Trophoblast cell (in vitro differentiated cells and primary cell): Measurements from ENCODE around the gene PARN.

Experiments
- DNase-seq, 2 donors: peaks; one replicate each; pipeline ENCODE4 v3.0.0-alpha.2; 2016
- H2AFZ ChIP-seq: 2 replicates; pipeline ENCODE4 v1.6.1; 2013; ENCODE audit warnings: low read length, moderate library complexity, mild to moderate bottlenecking; ENCODE audit not compliant: insufficient read depth, poor library complexity
- H2AK5ac ChIP-seq: 2 replicates; pipeline ENCODE4 v1.6.1; 2013; ENCODE audit warnings: mild to moderate bottlenecking, low read length
- H2BK120ac ChIP-seq: 2 replicates; pipeline ENCODE4 v1.6.1; 2013; ENCODE audit warnings: low read length, mild to moderate bottlenecking, moderate library complexity; ENCODE audit not compliant: insufficient read depth, poor library complexity
- H2BK12ac ChIP-seq: 2 replicates; pipeline ENCODE4 v1.6.1; 2013; ENCODE audit warnings: mild to moderate bottlenecking, low read length, moderate library complexity
- H2BK5ac ChIP-seq: 2 replicates; pipeline ENCODE4 v1.6.1; 2013; ENCODE audit warnings: low read length, low read depth, moderate library complexity, mild to moderate bottlenecking; ENCODE audit not compliant: poor library complexity
- H3K14ac ChIP-seq: 2 replicates; pipeline ENCODE4 v1.6.1; 2013; ENCODE audit warnings: mild to moderate bottlenecking, low read length
- H3K18ac ChIP-seq: 2 replicates; pipeline ENCODE4 v1.6.1; 2013; ENCODE audit warnings: mild to moderate bottlenecking, low read length
- H3K23ac ChIP-seq: 2 replicates; pipeline ENCODE4 v1.6.1; 2013; ENCODE audit warnings: low read length
- H3K27ac ChIP-seq: 2 replicates; pipeline ENCODE4 v1.5.1; 2013; ENCODE audit warnings: low read depth, mild to moderate bottlenecking, inconsistent platforms, low read length, moderate library complexity
- H3K27me3 ChIP-seq: 2 replicates; pipeline ENCODE4 v1.6.1; 2013; ENCODE audit warnings: inconsistent platforms, mild to moderate bottlenecking, low read length, moderate library complexity; ENCODE audit not compliant: insufficient read depth
- H3K36me3 ChIP-seq, 2 experiments: 1 replicate in 1 of 2; 2 replicates in 1 of 2; pipeline ENCODE4 v1.6.1; 2013; ENCODE audit warnings: low read length in 2 of 2, mild to moderate bottlenecking in 2 of 2, moderate library complexity in 1 of 2; ENCODE audit not compliant: insufficient read depth in 2 of 2, control insufficient read depth in 1 of 2
- H3K4ac ChIP-seq: 2 replicates; pipeline ENCODE4 v1.6.1; 2013; ENCODE audit warnings: low read depth, mild to moderate bottlenecking, low read length, moderate library complexity
- H3K4me1 ChIP-seq, 2 experiments: 1 replicate in 1 of 2; 2 replicates in 1 of 2; pipeline ENCODE4 v1.6.1; 2013; ENCODE audit warnings: low read length in 2 of 2, mild to moderate bottlenecking in 2 of 2, moderate library complexity in 1 of 2; ENCODE audit not compliant: insufficient read depth in 2 of 2, control insufficient read depth in 1 of 2
- H3K4me2 ChIP-seq: 2 replicates; pipeline ENCODE4 v1.6.1; 2013; ENCODE audit warnings: inconsistent platforms, mild to moderate bottlenecking, low read length, moderate library complexity
- H3K4me3 ChIP-seq: 2 replicates; pipeline ENCODE4 v1.5.1; 2013; ENCODE audit warnings: mild to moderate bottlenecking, low read depth, low read length, inconsistent platforms
- H3K79me1 ChIP-seq: one replicate; pipeline ENCODE4 v1.6.1; 2013; ENCODE audit warnings: low read length
- H3K79me2 ChIP-seq: 2 replicates; pipeline ENCODE4 v1.6.1; 2013; ENCODE audit warnings: low read length, mild to moderate bottlenecking; ENCODE audit not compliant: control insufficient read depth, insufficient read depth, poor library complexity
- H3K9ac ChIP-seq: 2 replicates; pipeline ENCODE4 v1.6.1; 2013; ENCODE audit warnings: mild to moderate bottlenecking, low read length
- H3K9me3 ChIP-seq: 2 replicates; pipeline ENCODE4 v1.6.1; 2013; ENCODE audit warnings: low read depth, mild to moderate bottlenecking, control low read depth, inconsistent platforms, low read length; ENCODE audit not compliant: insufficient read depth
- H4K12ac ChIP-seq: 2 replicates; pipeline ENCODE4 v1.6.1; 2013; ENCODE audit warnings: low read depth, mild to moderate bottlenecking, low read length, moderate library complexity
- H4K8ac ChIP-seq: 2 replicates; pipeline ENCODE4 v1.6.1; 2013; ENCODE audit warnings: low read depth, mild to moderate bottlenecking, low read length, moderate library complexity
- H4K91ac ChIP-seq: one replicate; pipeline ENCODE4 v1.6.1; 2013; ENCODE audit warnings: low read depth, mild to moderate bottlenecking, low read length, moderate library complexity
- WGBS: extraction: QIAGEN DNeasy Blood & Tissue Kit; methylation state at CpG from one replicate; pipeline ENCODE4 v1.1.7; 2013; ENCODE audit warnings: missing lambda C conversion rate; ENCODE audit not compliant: insufficient read length, insufficient coverage; ENCODE audit errors: extremely low coverage; 5-methylcytosine and 5-hydroxymethylcytosine counted together

PARN gene

DNA sequence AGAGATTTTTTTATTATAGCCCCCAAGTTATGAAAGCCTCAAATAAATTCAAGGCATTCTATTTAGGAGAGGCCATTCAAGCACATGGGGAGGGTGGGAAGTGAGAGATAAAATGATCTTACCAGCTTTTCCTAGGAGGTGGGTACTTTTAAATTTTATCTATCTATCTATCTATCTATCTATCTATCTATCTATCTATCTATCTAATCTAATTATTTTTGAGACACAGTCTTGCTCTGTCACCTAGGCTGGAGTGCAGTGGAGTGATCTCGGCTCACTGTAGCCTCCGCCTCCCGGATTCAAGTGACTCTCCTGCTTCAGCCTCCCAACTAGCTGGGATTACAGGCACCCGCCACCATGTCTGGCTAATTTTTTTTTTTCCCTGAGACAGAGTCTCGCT lies 182.3 kb downstream of the PARN start:
- no peak overlapping the region for H3K4ac ChIP-seq
- H3K4me1 ChIP-seq, result no peaks in the 10 kb centered on the region
- H3K9me3 ChIP-seq, result no peaks in the 10 kb centered on the region
- no peak overlapping the region for H4K12ac ChIP-seq
- no peak overlapping the region for H2BK120ac ChIP-seq
- no peak overlapping the region for H4K91ac ChIP-seq
- no peaks in the 10 kb centered on the region for H3K36me3 ChIP-seq
- no peak overlapping the region for H2BK5ac ChIP-seq
- DNase-seq, result no peak
- no peak overlapping the region for H3K4me2 ChIP-seq
- H2AFZ ChIP-seq, result no peak overlapping the region
- no CpG with 5 or more reads among the region's 5 CpGs for WGBS
- no peak overlapping the region for H3K23ac ChIP-seq
- H3K18ac ChIP-seq, result no peak overlapping the region
- H3K27me3 ChIP-seq, result no peaks in the 10 kb centered on the region
- H3K79me2 ChIP-seq, result no peaks in the 10 kb centered on the region
- H3K9ac ChIP-seq, result no peak overlapping the region
- no peak overlapping the region for H4K8ac ChIP-seq
- no peak overlapping the region for H2AK5ac ChIP-seq
- no peak overlapping the region for H3K14ac ChIP-seq
- no peaks in the 10 kb centered on the region for H3K79me1 ChIP-seq
- H2BK12ac ChIP-seq, result no peak overlapping the region
- no peak overlapping the region for H3K27ac ChIP-seq
- H3K4me3 ChIP-seq, result no peak overlapping the region

DNA sequence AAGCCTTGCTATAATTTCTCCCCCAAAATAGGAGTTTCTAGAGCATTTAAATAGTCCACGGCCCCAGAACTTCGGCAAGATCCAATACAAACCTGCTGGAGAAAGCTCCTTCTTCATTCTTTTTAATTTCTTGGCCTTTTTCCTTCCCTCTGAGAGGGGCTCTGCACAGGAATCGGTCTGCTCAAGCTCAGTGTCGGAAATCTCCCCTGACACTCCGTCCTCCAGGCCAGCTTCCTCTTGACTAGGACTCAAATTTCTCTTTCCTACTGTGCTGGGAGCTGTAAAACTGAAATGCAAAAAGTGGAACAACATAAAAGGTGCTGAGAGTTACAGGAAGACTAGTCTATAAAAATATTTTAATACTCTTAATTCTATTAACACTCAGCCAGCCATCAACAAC lies 183.3 kb downstream of the PARN start:
- H3K4ac ChIP-seq, result no peak overlapping the region
- no peak overlapping the region for H2BK120ac ChIP-seq
- no peaks in the 10 kb centered on the region for H3K9me3 ChIP-seq
- no peaks in the 10 kb centered on the region for H3K4me1 ChIP-seq
- H3K18ac ChIP-seq, result no peak overlapping the region
- H3K36me3 ChIP-seq, result no peaks in the 10 kb centered on the region
- no peaks in the 10 kb centered on the region for H3K79me2 ChIP-seq
- no peak overlapping the region for H3K14ac ChIP-seq
- H3K27ac ChIP-seq, result no peak overlapping the region
- H4K91ac ChIP-seq, result no peak overlapping the region
- no peak overlapping the region for H2BK5ac ChIP-seq
- H2AFZ ChIP-seq, result no peak overlapping the region
- no peak overlapping the region for H3K4me2 ChIP-seq
- H3K9ac ChIP-seq, result no peak overlapping the region
- H3K4me3 ChIP-seq, result no peak overlapping the region
- no CpG with 5 or more reads among the region's 5 CpGs for WGBS
- no peaks in the 10 kb centered on the region for H3K79me1 ChIP-seq
- no peak overlapping the region for H4K8ac ChIP-seq
- no peaks in the 10 kb centered on the region for H3K27me3 ChIP-seq
- no peak overlapping the region for H3K23ac ChIP-seq
- H4K12ac ChIP-seq, result no peak overlapping the region
- H2BK12ac ChIP-seq, result no peak overlapping the region
- DNase-seq, result no peak
- H2AK5ac ChIP-seq, result no peak overlapping the region

DNA sequence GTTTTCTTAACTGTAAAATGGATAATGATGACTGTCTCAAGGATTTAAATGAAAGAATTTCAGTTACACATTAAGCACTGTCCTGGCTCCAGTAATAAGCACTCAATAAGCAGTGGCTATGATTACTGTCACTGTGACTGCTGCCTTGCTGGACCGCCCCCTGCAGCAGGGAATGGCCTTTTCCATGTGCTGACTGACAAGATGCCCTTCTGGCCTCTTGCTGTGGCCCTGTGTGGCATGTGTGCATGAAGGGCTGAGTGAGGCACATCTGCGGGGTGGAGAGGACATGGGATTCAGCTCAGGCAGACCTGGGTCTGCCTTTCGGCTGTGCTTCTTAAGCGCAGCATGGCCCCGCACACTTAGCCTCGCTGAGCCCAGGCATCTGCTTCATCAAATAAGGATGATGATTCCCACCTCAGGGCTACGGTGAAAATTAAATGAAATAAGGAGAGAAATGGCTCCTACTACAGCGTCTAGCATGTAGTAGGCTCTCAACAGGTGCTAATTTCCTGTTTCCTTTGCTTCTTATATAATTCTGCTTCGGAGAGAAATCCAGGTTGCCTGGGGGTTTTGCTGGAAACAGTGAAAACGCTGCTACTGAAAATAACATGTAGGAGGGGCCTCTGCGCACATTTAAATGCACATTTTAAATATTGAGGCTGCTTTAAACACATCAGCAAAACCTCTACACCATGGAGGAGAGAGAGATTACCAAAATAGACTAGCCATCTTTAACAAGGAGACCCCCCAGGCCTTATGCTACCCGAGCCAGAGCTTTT lies 183.9 kb downstream of the PARN start:
- no peak overlapping the region for H4K8ac ChIP-seq
- no peak overlapping the region for H3K18ac ChIP-seq
- H3K36me3 ChIP-seq, result no peaks in the 10 kb centered on the region
- DNase-seq, result no peak
- H2BK120ac ChIP-seq, result no peak overlapping the region
- peak overlapping the region; percentile 30 for H3K4me3 ChIP-seq
- H3K27ac ChIP-seq, result no peak overlapping the region
- H2BK12ac ChIP-seq, result no peak overlapping the region
- H2AK5ac ChIP-seq, result no peak overlapping the region
- no peak overlapping the region for H3K14ac ChIP-seq
- H2BK5ac ChIP-seq, result no peak overlapping the region
- no peaks in the 10 kb centered on the region for H3K79me2 ChIP-seq
- H3K9me3 ChIP-seq, result no peaks in the 10 kb centered on the region
- H4K91ac ChIP-seq, result no peak overlapping the region
- H4K12ac ChIP-seq, result no peak overlapping the region
- no peak overlapping the region for H3K4ac ChIP-seq
- no peaks in the 10 kb centered on the region for H3K4me1 ChIP-seq
- no peak overlapping the region for H3K4me2 ChIP-seq
- no peak overlapping the region for H3K23ac ChIP-seq
- no peak overlapping the region for H2AFZ ChIP-seq
- no peaks in the 10 kb centered on the region for H3K27me3 ChIP-seq
- H3K79me1 ChIP-seq, result no peaks in the 10 kb centered on the region
- no peak overlapping the region for H3K9ac ChIP-seq
- no CpG with 5 or more reads among the region's 12 CpGs for WGBS

DNA sequence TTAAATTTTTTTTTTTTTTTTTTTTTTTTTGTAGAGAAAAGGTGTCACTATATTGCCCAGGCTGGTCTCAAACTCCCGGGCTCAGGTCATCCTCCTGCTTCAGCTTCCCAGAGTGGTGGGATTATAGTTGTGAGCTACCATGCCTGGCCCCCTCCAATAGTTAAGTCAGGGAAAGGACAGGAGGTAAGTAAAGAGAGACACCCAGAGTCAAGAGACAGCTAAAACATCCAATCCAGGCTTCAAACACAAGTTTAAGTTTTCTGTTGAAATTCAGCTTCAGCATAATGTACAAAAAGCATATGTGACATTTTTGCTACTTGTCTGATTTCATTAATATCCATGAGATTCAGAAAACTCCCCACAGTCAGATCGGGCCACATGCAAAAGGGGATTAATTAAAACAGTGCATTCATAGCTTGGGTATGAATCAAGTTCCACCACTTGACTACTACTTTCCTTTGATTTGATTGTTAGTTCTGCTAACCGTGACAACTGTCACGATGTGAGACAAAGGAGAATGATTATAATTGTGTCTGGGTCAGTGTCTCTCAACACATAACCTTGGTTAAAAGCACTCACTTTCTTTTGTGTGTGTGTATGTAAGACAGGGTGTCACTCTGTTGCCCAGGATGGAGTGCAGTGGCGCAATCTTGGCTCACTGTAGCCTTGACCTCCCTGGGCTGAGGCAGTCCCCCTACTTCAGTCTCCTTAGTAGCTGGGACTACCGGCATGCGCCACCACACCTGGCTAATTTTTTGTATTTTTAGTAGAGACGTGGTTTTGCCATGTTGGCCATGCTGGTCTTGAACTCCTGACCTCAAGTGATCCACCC lies 184.9 kb downstream of the PARN start:
- H3K9ac ChIP-seq, result no peak overlapping the region
- H4K12ac ChIP-seq, result no peak overlapping the region
- no peak overlapping the region for H3K27ac ChIP-seq
- no peak overlapping the region for H2AFZ ChIP-seq
- no peak overlapping the region for H2BK120ac ChIP-seq
- no peak overlapping the region for H3K4me3 ChIP-seq
- WGBS, result no CpG with 5 or more reads among the region's 8 CpGs
- no peak overlapping the region for H3K4ac ChIP-seq
- H3K14ac ChIP-seq, result no peak overlapping the region
- H2BK5ac ChIP-seq, result no peak overlapping the region
- no peaks in the 10 kb centered on the region for H3K79me2 ChIP-seq
- H2BK12ac ChIP-seq, result no peak overlapping the region
- no peaks in the 10 kb centered on the region for H3K27me3 ChIP-seq
- no peaks in the 10 kb centered on the region for H3K4me1 ChIP-seq
- H4K91ac ChIP-seq, result no peak overlapping the region
- H3K18ac ChIP-seq, result no peak overlapping the region
- H3K4me2 ChIP-seq, result no peak overlapping the region
- H3K36me3 ChIP-seq, result no peaks in the 10 kb centered on the region
- no peak overlapping the region for H4K8ac ChIP-seq
- no peaks in the 10 kb centered on the region for H3K79me1 ChIP-seq
- no peak for DNase-seq
- H3K23ac ChIP-seq, result no peak overlapping the region
- no peaks in the 10 kb centered on the region for H3K9me3 ChIP-seq
- H2AK5ac ChIP-seq, result no peak overlapping the region
